ENCODE measurements around the gene RPL29.
A peak's percentile ranks its signal among the peaks of the same experiment; 100 is the strongest.
"Not testable (repeated sequence)": the region's sequence is repeated elsewhere in the genome, so short reads cannot be mapped to it uniquely, and the experiment has no call there.

Gene RPL29

GRCh38 chr3:52013802-52014598 is 18.3 kb upstream of the RPL29 start:
- DNase-seq, result no peak
- intact Hi-C loops (cut with DNase I), result no loop called here

DNA sequence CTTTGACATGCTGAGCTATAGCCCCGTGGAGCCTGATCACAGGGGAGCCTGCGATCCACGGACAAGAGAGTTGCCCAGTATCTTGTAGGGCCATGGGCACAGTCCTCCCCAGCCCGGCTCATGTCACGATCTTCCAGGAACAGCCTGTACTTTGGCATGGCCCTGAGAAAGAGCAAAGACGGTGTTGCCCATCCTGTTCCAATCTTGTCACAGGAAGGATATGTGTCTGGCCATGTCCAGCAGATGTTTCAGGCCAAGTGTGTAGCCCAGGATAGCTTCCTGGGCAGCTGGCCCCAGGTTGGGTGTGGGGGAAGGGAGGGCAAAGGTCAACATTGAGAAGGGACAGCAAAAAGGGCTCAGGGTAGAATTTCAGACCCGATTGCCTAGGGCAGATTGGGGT is 17.0 kb upstream of the RPL29 start:
- DNase-seq, result no peak
- intact Hi-C loops (cut with DNase I), result no loop called here

DNA sequence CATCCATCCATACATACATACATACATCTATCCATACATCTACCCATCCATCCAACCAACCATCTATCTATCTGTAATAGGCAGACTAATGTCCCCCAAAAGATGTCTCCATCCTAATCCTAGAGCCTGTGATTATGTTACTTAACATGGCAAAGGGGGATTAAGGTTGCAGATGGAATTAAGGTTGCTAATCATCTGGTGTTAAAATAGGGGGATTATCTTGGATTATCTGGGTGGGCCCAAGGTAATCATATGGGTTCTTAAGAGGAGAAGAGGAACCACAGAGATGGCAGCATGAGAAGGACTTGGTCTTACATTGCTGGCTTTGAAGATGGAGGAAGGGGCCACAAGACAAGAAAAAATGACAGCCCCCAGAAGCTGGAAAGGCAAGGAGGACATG is 14.7 kb upstream of the RPL29 start:
- intact Hi-C loops (cut with DNase I), result no loop called here
- DNase-seq, result no peak

DNA sequence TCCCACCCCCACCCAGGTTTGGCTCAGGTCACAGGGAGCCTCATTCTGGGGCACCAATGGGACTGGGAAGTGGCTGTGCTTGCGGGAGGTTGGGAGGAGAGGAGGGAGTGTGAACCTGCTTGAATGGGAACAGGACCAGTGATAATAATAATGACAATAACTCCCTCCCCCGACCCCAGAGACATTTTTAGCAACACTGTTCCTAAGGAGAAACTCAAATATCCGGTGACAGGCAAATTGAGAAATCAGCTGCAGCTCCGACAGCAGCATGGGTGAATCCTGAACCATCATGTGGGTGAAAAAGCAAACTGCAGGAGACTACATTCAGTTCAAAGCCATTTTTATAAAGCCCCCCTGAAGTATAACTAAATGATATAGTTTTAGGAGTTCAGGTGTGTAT is 11.6 kb upstream of the RPL29 start:
- intact Hi-C loops (cut with DNase I), result no loop called here
- DNase-seq, result peak in 15 of 42 donors; percentile 31 to 81 (median 54)

GRCh38 chr3:52006820-52007133 is 11.1 kb upstream of the RPL29 start:
- DNase-seq, result no peak
- intact Hi-C loops (cut with DNase I), result no loop called here

GRCh38 chr3:52006017-52006819 is 10.5 kb upstream of the RPL29 start:
- intact Hi-C loops (cut with DNase I), result no loop called here
- peak in 18 of 42 donors; percentile 32 to 75 (median 58) for DNase-seq

- intact Hi-C loops (cut with DNase I), result loop anchor here (2.0 kb wide), 1 partner anchor 49 kb away; no protein-coding TSS in a partner anchor
- peak; percentile 51 to 92 (median 79) for DNase-seq
Observed at GRCh38 chr3:52005571-52005986, 9.9 kb upstream of the RPL29 start.

DNA sequence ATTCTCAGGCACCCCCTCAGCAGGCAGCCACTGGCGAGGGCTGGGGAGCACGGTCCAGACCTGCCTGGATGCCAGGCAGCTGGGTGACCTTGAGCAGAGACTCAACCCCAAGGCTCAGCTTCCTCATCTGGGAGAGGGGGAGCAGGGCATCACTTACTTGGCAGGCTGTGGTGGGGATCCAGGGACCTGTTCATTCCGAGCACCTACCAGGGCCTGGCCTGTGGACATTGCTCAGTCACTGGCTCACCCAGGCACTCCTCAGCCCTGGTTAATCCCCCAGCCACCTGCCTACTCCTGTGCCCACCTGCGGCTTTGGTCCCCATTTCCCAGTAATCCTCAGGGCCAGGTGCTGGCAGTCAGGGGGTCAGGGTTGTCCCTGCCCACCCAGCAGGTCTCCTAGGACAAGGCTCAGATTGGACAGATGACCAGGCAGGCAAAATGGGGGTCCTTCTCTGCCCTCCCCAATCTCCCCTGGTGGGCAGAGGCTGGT is 9.3 kb upstream of the RPL29 start:
- no peak for DNase-seq
- intact Hi-C loops (cut with DNase I), result loop anchor here (2.0 to 5.0 kb wide), 2 partner anchors 50 to 117 kb away; no protein-coding TSS in a partner anchor

DNA sequence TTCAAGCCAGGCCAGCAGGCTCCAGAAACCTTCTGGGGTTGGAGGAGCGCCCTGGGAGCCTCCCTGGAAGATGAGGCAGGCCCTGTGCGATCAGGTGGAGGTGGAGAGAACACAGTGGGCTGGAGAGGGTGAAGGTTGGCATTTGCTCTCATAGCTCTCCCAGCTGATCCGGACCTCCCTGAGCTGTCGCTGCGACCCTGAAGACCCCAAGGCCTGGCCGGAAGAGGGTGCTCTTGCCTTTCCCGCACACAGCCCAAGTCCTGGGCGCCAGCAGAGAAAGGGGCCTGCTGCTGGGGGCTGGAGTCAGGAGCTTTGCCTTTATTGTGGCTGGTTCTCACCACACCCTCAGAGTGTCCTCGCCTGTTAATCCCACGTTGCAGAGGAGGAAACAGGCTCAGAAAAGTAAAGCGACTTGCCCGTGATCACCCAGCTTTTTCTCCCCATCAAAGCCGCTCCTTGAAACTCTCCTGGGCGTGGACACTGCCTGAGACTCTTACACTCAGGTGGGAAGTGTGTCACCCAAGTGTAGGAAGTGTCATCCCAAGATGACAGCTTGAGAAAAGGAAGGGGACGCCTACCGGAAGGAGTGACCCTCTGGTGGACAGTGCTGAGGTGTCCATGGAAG is 8.6 kb upstream of the RPL29 start:
- intact Hi-C loops (cut with DNase I), result loop anchor here (2.0 to 5.0 kb wide), 2 partner anchors 51 to 118 kb away; no protein-coding TSS in a partner anchor
- DNase-seq, result peak; percentile 46 to 91 (median 79)

- intact Hi-C loops (cut with DNase I), result loop anchor here (1.0 to 5.0 kb wide), 2 partner anchors 120 to 142 kb away; no protein-coding TSS in a partner anchor
- no peak for DNase-seq
Observed at GRCh38 chr3:52002748-52003147, 7.1 kb upstream of the RPL29 start.

DNA sequence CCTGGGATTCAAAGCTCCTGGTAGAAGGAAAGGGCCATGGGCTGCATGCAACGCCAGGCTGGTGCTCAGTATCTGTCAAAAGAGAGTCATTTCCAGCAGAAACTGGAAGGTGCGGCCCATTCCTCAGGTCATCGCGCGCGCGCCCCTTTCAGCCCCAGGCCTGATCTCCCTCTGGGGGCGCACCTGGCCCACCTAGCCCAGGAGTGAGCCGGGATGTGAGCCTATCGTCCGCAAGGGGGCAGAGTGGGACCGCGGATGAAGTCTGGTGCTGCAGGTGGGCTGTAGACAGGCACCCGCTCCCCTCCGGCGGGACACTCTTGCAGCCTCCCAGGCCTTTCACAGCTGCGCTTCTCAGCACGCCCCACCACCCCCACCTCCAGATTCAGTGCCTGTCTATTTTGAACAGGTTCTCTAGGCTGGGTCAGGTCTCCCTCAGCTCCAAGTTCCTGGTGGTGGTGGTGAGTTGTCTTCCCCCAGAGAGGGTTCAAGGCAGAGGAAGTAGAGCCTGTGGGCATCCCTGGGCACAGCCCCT is 5.8 kb upstream of the RPL29 start:
- DNase-seq, result peak; percentile 71 to 93 (median 84)
- intact Hi-C loops (cut with DNase I), result loop anchor here (5.0 kb wide), 1 partner anchor 121 kb away; no protein-coding TSS in a partner anchor

GRCh38 chr3:51999846-52000245 is 4.2 kb upstream of the RPL29 start:
- DNase-seq, result no peak
- intact Hi-C loops (cut with DNase I), result loop anchor here (5.0 kb wide), 2 partner anchors 58 to 122 kb away; partner anchors contain the start of genes PARP3 and RRP9

- DNase-seq, result no peak
- intact Hi-C loops (cut with DNase I), result loop anchor here (5.0 kb wide), 1 partner anchor 56 kb away; the partner anchor contains the start of genes PARP3 and RRP9
Observed at GRCh38 chr3:51998774-51999173, 3.1 kb upstream of the RPL29 start.

- peak in 20 of 42 donors; percentile 46 to 87 (median 63) for DNase-seq
- intact Hi-C loops (cut with DNase I), result loop anchor here (5.0 kb wide), 1 partner anchor 56 kb away; the partner anchor contains the start of genes PARP3 and RRP9
Observed at GRCh38 chr3:51997935-51998596, 2.4 kb upstream of the RPL29 start.

DNA sequence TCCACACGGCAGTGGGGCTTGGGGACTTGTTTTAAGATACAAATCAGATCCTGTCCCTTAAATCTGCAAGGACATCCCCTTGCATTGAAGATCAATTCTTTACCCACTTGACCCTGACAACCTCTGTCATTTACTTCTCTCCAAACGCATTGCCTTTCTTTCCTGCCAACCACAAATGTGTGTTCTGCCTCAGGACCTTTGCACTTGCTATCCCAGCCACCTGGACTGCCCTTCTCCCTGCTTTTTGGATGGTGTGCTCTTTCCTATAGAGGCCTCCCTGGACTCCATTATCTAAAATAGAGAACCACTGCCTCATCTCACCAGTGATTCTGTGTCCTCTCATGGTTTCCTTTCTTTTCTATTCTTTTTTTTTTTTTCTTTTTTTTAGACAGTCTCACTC is 1.5 kb upstream of the RPL29 start:
- DNase-seq, result no peak
- intact Hi-C loops (cut with DNase I), result loop anchor here (5.0 kb wide), 1 partner anchor 55 kb away; the partner anchor contains the start of genes PARP3 and RRP9

GRCh38 chr3:51994530-51994929 is 1.2 kb downstream of the RPL29 start:
- no peak for DNase-seq
- intact Hi-C loops (cut with DNase I), result no loop called here

GRCh38 chr3:51993657-51994056 is 2.0 kb downstream of the RPL29 start:
- DNase-seq, result peak in 1 of 42 donors; percentile 25
- intact Hi-C loops (cut with DNase I), result not testable (repeated sequence)

- intact Hi-C loops (cut with DNase I), result no loop called here
Observed at GRCh38 chr3:51992017-51992682, 3.5 kb downstream of the RPL29 start.

More at GRCh38 chr3:51992017-51992682, 3.5 kb downstream of the RPL29 start:
- DNase-seq, result no peak

Data from head of caudate nucleus (tissue), 42 donors.